IMR-90 (cell line): ENCODE data around the gene AGBL1. TPM values are rescaled to one million over a fixed set of nuclear protein-coding genes. Genes with fewer than 3 reads are reported as not detected.

Experiments
- ATAC-seq: fragments of 200-7000 bp; cut with Tn5 transposase; 2 replicates; pipeline ENCODE4 v1.9.1; 2020; ENCODE audit warnings: low read depth, mild to moderate bottlenecking, moderate library complexity
- BruUV-seq: library from RNA; stranded (reverse); fragments of 400-500 nt; replicated peaks from 2 replicates; lab custom pipeline; 2021; lab: Mats Ljungman, UMichigan
- CTCF ChIA-PET: fragments of 300-600 bp; formaldehyde crosslinking; extraction: SDS; loops from one replicate; lab custom pipeline; 2021; ENCODE audit warnings: antibody characterized with exemption; lab: Yijun Ruan, JAX
- POLR2A ChIA-PET: fragments of 300-600 bp; sonication (Branson Sonifier 250); formaldehyde crosslinking; loops from one replicate; lab custom pipeline; 2022; ENCODE audit warnings: antibody characterized with exemption; ENCODE audit not compliant: unreplicated experiment; lab: Charles Lee
- DNase-seq: peaks from one replicate; pipeline ENCODE4 v3.0.0; 2013
- H2AFZ ChIP-seq: replicated peaks from 2 replicates; pipeline ENCODE3; 2013; ENCODE audit warnings: low read length, mild to moderate bottlenecking; ENCODE audit not compliant: poor library complexity
- H2AK5ac ChIP-seq: 2 replicates; pipeline ENCODE4 v1.6.1; 2013; ENCODE audit warnings: low read depth, low read length, inconsistent platforms
- H2AK9ac ChIP-seq: replicated peaks from 2 replicates; pipeline ENCODE3; 2013; ENCODE audit warnings: mild to moderate bottlenecking, low read depth, low read length, moderate library complexity; ENCODE audit not compliant: poor library complexity
- H2BK120ac ChIP-seq: 2 replicates; pipeline ENCODE4 v1.6.1; 2013; ENCODE audit warnings: low read depth, low read length, inconsistent platforms
- H2BK15ac ChIP-seq: 3 replicates; pipeline ENCODE4 v1.6.1; 2013; ENCODE audit warnings: low read depth, low read length, inconsistent platforms
- H2BK20ac ChIP-seq: 2 replicates; pipeline ENCODE4 v1.6.1; 2013; ENCODE audit warnings: low read depth, mild to moderate bottlenecking, inconsistent platforms, low read length, moderate library complexity
- H2BK5ac ChIP-seq: 2 replicates; pipeline ENCODE4 v1.6.1; 2013; ENCODE audit warnings: mild to moderate bottlenecking, low read depth, low read length, inconsistent platforms; ENCODE audit not compliant: poor library complexity, severe bottlenecking
- H3K14ac ChIP-seq: replicated peaks from 2 replicates; pipeline ENCODE4 v1.6.1; 2013; ENCODE audit warnings: low read depth, low read length, inconsistent platforms
- H3K18ac ChIP-seq: 2 replicates; pipeline ENCODE4 v1.6.1; 2013; ENCODE audit warnings: low read depth, low read length, control low read depth
- H3K23ac ChIP-seq: 2 replicates; pipeline ENCODE4 v1.6.1; 2013; ENCODE audit warnings: low read depth, low read length, inconsistent platforms
- H3K27ac ChIP-seq: 2 replicates; pipeline ENCODE4 v1.5.1; 2013; ENCODE audit warnings: mild to moderate bottlenecking, control low read depth, low read length; ENCODE audit not compliant: insufficient read depth
- H3K27me3 ChIP-seq: 2 replicates; pipeline ENCODE4 v1.6.1; 2013; ENCODE audit warnings: low read length; ENCODE audit not compliant: control insufficient read depth, insufficient read depth
- H3K36me3 ChIP-seq: 2 replicates; pipeline ENCODE4 v1.6.1; 2013; ENCODE audit warnings: low read length, mixed read lengths; ENCODE audit not compliant: control insufficient read depth, insufficient read depth
- H3K4ac ChIP-seq: 2 replicates; pipeline ENCODE4 v1.6.1; 2013; ENCODE audit warnings: low read depth, low read length, inconsistent platforms
- H3K4me1 ChIP-seq: 2 replicates; pipeline ENCODE4 v1.6.1; 2013; ENCODE audit warnings: low read length, mixed read lengths; ENCODE audit not compliant: control insufficient read depth, insufficient read depth
- H3K4me2 ChIP-seq: 2 replicates; pipeline ENCODE4 v1.6.1; 2013; ENCODE audit warnings: low read depth, mild to moderate bottlenecking, control low read depth, low read length, moderate library complexity
- H3K4me3 ChIP-seq: 2 replicates; pipeline ENCODE4 v1.5.1; 2013; ENCODE audit warnings: low read depth, mild to moderate bottlenecking, control low read depth, low read length, moderate library complexity; ENCODE audit not compliant: insufficient read depth
- H3K56ac ChIP-seq: 2 replicates; pipeline ENCODE4 v1.6.1; 2013; ENCODE audit warnings: low read length, inconsistent platforms; ENCODE audit not compliant: insufficient read depth; ENCODE audit errors: extremely low read depth
- H3K79me1 ChIP-seq, 2 experiments: 2 replicates each; pipeline ENCODE4 v1.6.1; 2013; ENCODE audit warnings: low read length in 2 of 2, inconsistent platforms in 1 of 2, low read depth in 1 of 2
- H3K9ac ChIP-seq: 2 replicates; pipeline ENCODE4 v1.6.1; 2013; ENCODE audit warnings: low read depth, low read length, control low read depth
- H3K9me1 ChIP-seq: 2 replicates; pipeline ENCODE4 v1.6.1; 2013; ENCODE audit warnings: low read length, inconsistent platforms; ENCODE audit not compliant: insufficient read depth
- H3K9me3 ChIP-seq: 2 replicates; pipeline ENCODE4 v1.6.1; 2013; ENCODE audit warnings: low read length; ENCODE audit not compliant: control insufficient read depth, insufficient read depth
- H4K20me1 ChIP-seq: 2 replicates; pipeline ENCODE4 v1.6.1; 2013; ENCODE audit warnings: low read length, inconsistent platforms; ENCODE audit not compliant: insufficient read depth
- H4K5ac ChIP-seq: 2 replicates; pipeline ENCODE4 v1.6.1; 2013; ENCODE audit warnings: mild to moderate bottlenecking, low read depth, low read length, control low read depth
- H4K8ac ChIP-seq, 2 experiments: 2 replicates each; pipeline ENCODE4 v1.6.1; 2013; ENCODE audit warnings: low read depth in 2 of 2, low read length in 2 of 2, control low read depth in 1 of 2, inconsistent platforms in 1 of 2
- H4K91ac ChIP-seq: 2 replicates; pipeline ENCODE4 v1.6.1; 2013; ENCODE audit warnings: low read depth, low read length, inconsistent platforms; ENCODE audit not compliant: insufficient read depth
- NFE2L2 ChIP-seq: fragments of 150-350 bp; IDR thresholded peaks from 2 replicates; pipeline ENCODE4 v1.6.1; 2016; ENCODE audit warnings: low read depth, mild to moderate bottlenecking, low read length
- WGBS, 2 experiments: methylation state at CpG; one replicate each; pipeline versions ENCODE4 v1.1.5 to v1.1.7; 2013; ENCODE audit warnings: missing lambda C conversion rate in 2 of 2; ENCODE audit not compliant: insufficient read length in 1 of 2; ENCODE audit errors: extremely low coverage in 2 of 2; 5-methylcytosine and 5-hydroxymethylcytosine counted together
- dilution Hi-C: fragments of 300-500 bp; cut with HindIII; formaldehyde crosslinking; loops from one replicate; pipeline ENCODE4 v1.14.3; 2018; ENCODE audit warnings: low sequenced_read_pairs; ENCODE audit not compliant: unreplicated experiment
- in situ Hi-C: fragments of 300-500 bp; cut with MboI; formaldehyde crosslinking; loops from 3 replicates; pipeline ENCODE4 v1.14.3; 2019; ENCODE audit warnings: low sequenced_read_pairs, inconsistent platforms, mixed read lengths
- intact Hi-C: fragments of 100-400 bp; cut with micrococcal nuclease; formaldehyde crosslinking; loops from 2 replicates; pipeline ENCODE4 v1.10.0; 2022
- polyA plus RNA-seq, 3 experiments: library from polyadenylated mRNA; depleted of rRNA; stranded (reverse); fragments of >200 nt; gene quantifications; 2 replicates each; pipeline ENCODE4 v1.2.3, GENCODE V29; 2012; ENCODE audit warnings: low replicate concordance in 1 of 3
- total RNA-seq: library from RNA; depleted of rRNA; stranded (reverse); fragments of >200 nt; gene quantifications from 2 replicates; pipeline ENCODE4 v1.2.3, GENCODE V29; 2012

The AGBL1 gene
- total and polyA plus RNA-seq, 2 of the 4 experiments (the other 2 are of a cell fraction) = not detected

- no peak overlapping the region for H3K9ac ChIP-seq
- H3K27ac ChIP-seq = no peak overlapping the region
- ChIA-PET POLR2A (no interaction called here), CTCF (interaction anchor here (1.2 kb wide), 1 partner anchor 20 kb away, joined by 3 read pairs; no protein-coding TSS in a partner anchor)
- peaks cover 27% of the 10 kb centered on the region for H3K9me3 ChIP-seq
- no TSS peak for BruUV-seq
- H3K9me1 ChIP-seq = no peaks in the 10 kb centered on the region
- no peak overlapping the region for H2AK9ac ChIP-seq
- H4K20me1 ChIP-seq = no peaks in the 10 kb centered on the region
- no CpG with 5 or more reads among the region's 2 CpGs for WGBS, 2 experiments
- TF ChIP-seq NFE2L2 = no peak
- no peak overlapping the region for H2BK120ac ChIP-seq
- H3K14ac ChIP-seq = no peak overlapping the region
- no peak overlapping the region for H3K4ac ChIP-seq
- intact Hi-C loops (no loop called here), in situ Hi-C loops (no loop called here), dilution Hi-C loops (no loop called here)
- H2AFZ ChIP-seq = no peak overlapping the region
- no peak overlapping the region for H3K18ac ChIP-seq
- no peak overlapping the region for H4K91ac ChIP-seq
- no peaks in the 10 kb centered on the region for H3K36me3 ChIP-seq
- no peak overlapping the region for H3K4me3 ChIP-seq
- ATAC-seq (no peak), DNase-seq (no peak)
- H3K4me2 ChIP-seq = no peak overlapping the region
- H2AK5ac ChIP-seq = no peak overlapping the region
- no peak overlapping the region for H3K56ac ChIP-seq
- H2BK15ac ChIP-seq = no peak overlapping the region
- H3K79me1 ChIP-seq = no peaks in the 10 kb centered on the region
- no peak overlapping the region for H2BK5ac ChIP-seq
- H2BK20ac ChIP-seq = no peak overlapping the region
- H3K23ac ChIP-seq = no peak overlapping the region
- no peak overlapping the region for H4K8ac ChIP-seq
- H4K5ac ChIP-seq = no peak overlapping the region
- no peaks in the 10 kb centered on the region for H3K27me3 ChIP-seq
- H3K4me1 ChIP-seq = no peaks in the 10 kb centered on the region
Measured at GRCh38 chr15:86327230-86327865, 247.7 kb downstream of the AGBL1 start.
